ENCODE measurements around the gene ST6GALNAC3.

ST6GALNAC3 gene

GRCh38 chr1:76661531-76661930 is 587.0 kb downstream of the ST6GALNAC3 start:
- H3K4me3 ChIP-seq (ENCODE audit: low read length), result no peak overlapping the region
- no peaks in the 10 kb centered on the region for H3K9me2 ChIP-seq (replicated peaks; ENCODE audit: control insufficient read depth, low read length)
- no peak overlapping the region for H3K4me2 ChIP-seq (ENCODE audit: low read length)
- H3K79me2 ChIP-seq (ENCODE audit: control insufficient read depth, low read length), result no peaks in the 10 kb centered on the region
- H3K4me1 ChIP-seq (ENCODE audit: control insufficient read depth, low read length), result no peaks in the 10 kb centered on the region
- no peak overlapping the region for H3K27ac ChIP-seq (ENCODE audit: low read depth, low read length)
- no peaks in the 10 kb centered on the region for H3K9me3 ChIP-seq (ENCODE audit: control insufficient read depth, insufficient read depth, low read length)
- no peaks in the 10 kb centered on the region for H4K20me1 ChIP-seq (ENCODE audit: control insufficient read depth, insufficient read depth, low read depth, low read length)
- no peaks in the 10 kb centered on the region for H3F3A ChIP-seq (ENCODE audit: control insufficient read depth, insufficient read depth)
- H3K27me3 ChIP-seq (ENCODE audit: control insufficient read depth, low read length), result no peaks in the 10 kb centered on the region
- no peaks in the 10 kb centered on the region for H3K36me3 ChIP-seq (ENCODE audit: control insufficient read depth, low read length)
- TF ChIP-seq CTCF (IDR thresholded peaks at IDR 0.05; ENCODE audit: low read depth, low read length, poor library complexity, severe bottlenecking), result no peak
- no peak for TF ChIP-seq EZH2phosphoT487 (IDR thresholded peaks at IDR 0.05; ENCODE audit: borderline replicate concordance, low read length)

- H3F3A ChIP-seq (ENCODE audit: control insufficient read depth, insufficient read depth), result no peaks in the 10 kb centered on the region
- no peaks in the 10 kb centered on the region for H3K9me2 ChIP-seq (replicated peaks; ENCODE audit: control insufficient read depth, low read length)
- H3K79me2 ChIP-seq (ENCODE audit: control insufficient read depth, low read length), result no peaks in the 10 kb centered on the region
- H3K27ac ChIP-seq (ENCODE audit: low read depth, low read length), result no peak overlapping the region
- no peaks in the 10 kb centered on the region for H4K20me1 ChIP-seq (ENCODE audit: control insufficient read depth, insufficient read depth, low read depth, low read length)
- no peak overlapping the region for H3K4me3 ChIP-seq (ENCODE audit: low read length)
- TF ChIP-seq EZH2phosphoT487 (IDR thresholded peaks at IDR 0.05; ENCODE audit: borderline replicate concordance, low read length), result no peak
- TF ChIP-seq CTCF (IDR thresholded peaks at IDR 0.05; ENCODE audit: low read depth, low read length, poor library complexity, severe bottlenecking), result no peak
- no peaks in the 10 kb centered on the region for H3K36me3 ChIP-seq (ENCODE audit: control insufficient read depth, low read length)
- H3K4me1 ChIP-seq (ENCODE audit: control insufficient read depth, low read length), result no peaks in the 10 kb centered on the region
- H3K4me2 ChIP-seq (ENCODE audit: low read length), result no peak overlapping the region
- no peaks in the 10 kb centered on the region for H3K27me3 ChIP-seq (ENCODE audit: control insufficient read depth, low read length)
- no peaks in the 10 kb centered on the region; the same call in 1 of the 2 replicates for H3K9me3 ChIP-seq (ENCODE audit: control insufficient read depth, insufficient read depth, low read length)
These were observed 592.0 kb downstream of the ST6GALNAC3 start for GRCh38 chr1:76666499-76666898.

- H3K4me2 ChIP-seq (ENCODE audit: low read length), result no peak overlapping the region
- no peak overlapping the region for H3K4me3 ChIP-seq (ENCODE audit: low read length)
- no peaks in the 10 kb centered on the region; the same call in 1 of the 2 replicates for H3K9me3 ChIP-seq (ENCODE audit: control insufficient read depth, insufficient read depth, low read length)
- no peaks in the 10 kb centered on the region for H3K27me3 ChIP-seq (ENCODE audit: control insufficient read depth, low read length)
- H3K27ac ChIP-seq (ENCODE audit: low read depth, low read length), result no peak overlapping the region
- TF ChIP-seq EZH2phosphoT487 (IDR thresholded peaks at IDR 0.05; ENCODE audit: borderline replicate concordance, low read length) (no peak), CTCF (IDR thresholded peaks at IDR 0.05; ENCODE audit: low read depth, low read length, poor library complexity, severe bottlenecking) (no peak)
- no peaks in the 10 kb centered on the region for H3K9me2 ChIP-seq (replicated peaks; ENCODE audit: control insufficient read depth, low read length)
- no peaks in the 10 kb centered on the region for H3K79me2 ChIP-seq (ENCODE audit: control insufficient read depth, low read length)
- H3K36me3 ChIP-seq (ENCODE audit: control insufficient read depth, low read length), result no peaks in the 10 kb centered on the region
- no peaks in the 10 kb centered on the region for H4K20me1 ChIP-seq (ENCODE audit: control insufficient read depth, insufficient read depth, low read depth, low read length)
- H3K4me1 ChIP-seq (ENCODE audit: control insufficient read depth, low read length), result no peaks in the 10 kb centered on the region
- H3F3A ChIP-seq (ENCODE audit: control insufficient read depth, insufficient read depth), result no peaks in the 10 kb centered on the region
These were observed 593.5 kb downstream of the ST6GALNAC3 start for GRCh38 chr1:76668046-76668445.
